HG03135 (cell line): ENCODE measurements around the gene ABI3BP.

ENCODE experiments used
- ATAC-seq: cut with Tn5 transposase; IDR thresholded peaks from one replicate; pipeline ENCODE4 v1.9.1; 2021; ENCODE audit warnings: mild to moderate bottlenecking, moderate library complexity; ENCODE audit not compliant: unreplicated experiment

Gene ABI3BP

DNA sequence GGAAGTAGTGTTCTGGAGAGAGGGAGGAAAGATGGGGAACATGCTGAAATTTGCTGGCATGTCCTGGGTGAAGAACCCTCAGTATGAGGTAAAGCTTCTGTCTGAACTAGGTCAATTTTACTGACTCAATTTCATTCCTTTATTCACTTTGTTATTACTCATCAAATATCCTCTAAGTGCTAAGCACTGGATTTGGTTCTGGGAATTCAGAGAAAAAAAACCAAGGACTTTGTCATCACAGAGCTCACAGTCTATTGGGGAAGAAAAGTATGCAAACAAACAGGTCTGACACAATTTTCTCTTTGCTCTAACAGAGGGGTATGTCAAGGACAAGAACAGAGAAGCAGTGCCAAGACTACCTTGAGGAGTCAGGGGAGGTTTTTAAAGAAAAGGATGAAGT lies 215.9 kb downstream of the ABI3BP start:
- ATAC-seq = no peak

DNA sequence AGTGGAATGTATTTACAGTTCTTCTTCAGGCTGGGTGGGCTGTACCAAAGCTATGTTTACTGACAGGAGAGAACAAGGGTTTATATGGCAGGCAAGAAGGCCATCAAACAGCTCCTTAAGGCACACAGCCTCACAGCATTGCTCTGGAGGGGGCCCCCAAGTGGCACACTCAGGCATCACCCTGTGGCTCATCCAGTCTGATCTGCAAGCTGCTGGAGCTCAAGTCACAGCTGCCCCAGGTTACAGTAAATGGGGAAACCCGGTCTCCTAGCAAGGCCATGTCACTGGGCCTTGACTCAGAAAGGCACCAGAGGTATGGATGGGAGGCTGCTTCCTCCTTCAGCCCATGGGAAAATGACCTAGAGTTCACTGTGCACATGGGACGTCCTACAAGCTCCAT lies 216.5 kb downstream of the ABI3BP start:
- ATAC-seq = no peak

DNA sequence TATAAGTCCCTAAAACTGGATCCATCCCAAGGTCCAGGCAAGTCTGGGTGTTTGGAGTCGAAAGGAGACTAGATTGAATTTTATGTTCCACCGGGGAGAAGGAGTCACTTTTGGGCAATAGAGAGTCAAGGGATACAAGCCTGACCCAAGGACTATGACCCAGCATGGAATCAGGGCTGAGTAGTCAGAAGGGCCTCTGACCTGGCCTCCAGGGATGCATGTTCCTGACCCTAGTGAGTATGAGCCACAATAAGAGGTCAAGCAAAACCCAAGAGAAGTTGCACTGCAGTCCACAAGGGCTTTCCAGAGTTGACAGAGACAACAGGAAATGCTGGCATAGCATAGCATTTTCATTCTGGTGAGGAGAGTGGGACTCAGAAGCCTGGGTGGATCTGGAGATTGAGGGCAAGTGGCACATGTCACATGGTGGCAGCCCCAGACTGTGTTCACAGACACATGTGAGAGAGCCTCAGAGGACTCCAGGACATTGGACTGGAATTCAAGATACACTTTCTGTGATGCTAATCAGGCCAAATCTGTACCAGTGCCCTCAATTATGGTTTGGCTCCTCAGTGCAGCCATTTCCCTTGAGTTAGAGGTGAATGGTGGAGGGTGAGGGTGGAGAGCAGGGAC lies 217.0 kb downstream of the ABI3BP start:
- no peak for ATAC-seq

DNA sequence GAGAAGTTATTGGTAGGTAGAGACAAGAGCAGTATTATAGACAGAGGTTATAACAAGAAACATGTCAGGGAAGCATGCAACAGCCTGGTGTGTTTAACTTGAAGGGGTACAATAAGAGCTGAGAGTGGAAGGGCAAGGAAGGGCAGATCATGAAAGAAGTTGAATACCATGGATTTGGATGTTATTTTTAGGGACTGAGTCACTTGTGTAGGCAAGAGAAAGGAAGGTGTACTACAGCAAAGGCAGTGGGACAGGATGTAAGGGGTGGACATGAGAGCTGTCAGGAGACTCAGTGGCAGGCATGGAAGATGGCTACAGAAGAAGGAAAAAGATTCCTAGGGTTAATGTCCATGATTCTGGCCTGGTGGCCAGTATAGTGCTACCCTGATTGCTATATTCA lies 217.6 kb downstream of the ABI3BP start:
- ATAC-seq = no peak

DNA sequence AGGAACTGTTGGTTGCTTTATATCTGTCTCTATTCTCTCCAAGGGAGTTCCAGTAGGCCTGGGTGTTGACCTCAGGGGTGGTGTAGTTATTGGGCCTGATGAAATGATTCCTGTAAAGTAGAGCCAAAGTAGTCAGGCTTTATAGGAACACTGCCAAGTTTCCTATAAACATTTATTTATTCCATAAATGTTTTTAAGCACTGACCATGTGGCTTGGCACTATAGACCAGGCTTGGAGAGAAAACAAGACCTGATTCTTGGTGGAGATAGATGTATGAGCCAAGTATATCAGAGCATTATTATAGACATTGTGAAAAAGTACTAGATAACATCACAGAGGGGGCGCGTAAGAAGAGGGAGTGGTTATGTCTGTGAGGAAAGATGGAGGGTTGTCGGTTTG lies 218.0 kb downstream of the ABI3BP start:
- ATAC-seq = no peak

DNA sequence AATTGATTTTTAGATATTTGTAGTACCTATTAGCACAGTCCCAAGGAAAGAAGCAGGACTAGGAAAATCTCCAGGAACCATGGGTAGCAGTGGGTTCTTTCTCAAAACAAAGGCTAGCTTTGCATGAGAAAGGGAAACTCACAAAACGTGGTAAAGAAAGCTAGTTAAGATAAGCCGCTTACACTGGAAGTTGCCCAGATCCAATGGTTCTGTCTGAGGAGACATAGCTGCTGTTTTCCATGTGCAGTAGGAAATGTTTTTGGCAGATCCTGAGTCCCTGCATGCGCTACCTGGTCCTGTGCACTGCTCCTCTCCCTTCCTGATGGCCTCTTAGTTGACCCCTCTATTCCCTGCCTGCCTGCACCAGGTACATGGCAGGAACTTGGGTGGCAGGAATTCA lies 223.5 kb downstream of the ABI3BP start:
- no peak for ATAC-seq

DNA sequence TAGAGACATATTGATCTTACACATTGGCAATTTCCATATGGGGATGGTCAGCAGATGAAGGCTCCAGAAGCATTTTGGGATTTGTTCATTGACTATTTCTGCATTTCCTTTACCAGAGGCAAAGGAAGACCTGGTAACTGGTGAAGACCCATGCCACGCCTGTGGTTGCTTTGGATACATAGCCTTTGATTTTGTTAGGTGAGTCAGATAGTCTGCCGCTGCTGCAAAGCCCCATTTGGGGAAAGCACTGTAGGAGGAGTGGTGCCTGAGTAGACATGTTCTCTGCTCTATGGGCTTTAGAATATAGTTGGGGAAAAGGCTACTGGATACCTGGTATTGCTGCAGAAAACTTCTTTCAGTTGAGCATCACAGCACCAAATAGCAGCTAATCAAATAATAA lies 227.2 kb downstream of the ABI3BP start:
- ATAC-seq = no peak

DNA sequence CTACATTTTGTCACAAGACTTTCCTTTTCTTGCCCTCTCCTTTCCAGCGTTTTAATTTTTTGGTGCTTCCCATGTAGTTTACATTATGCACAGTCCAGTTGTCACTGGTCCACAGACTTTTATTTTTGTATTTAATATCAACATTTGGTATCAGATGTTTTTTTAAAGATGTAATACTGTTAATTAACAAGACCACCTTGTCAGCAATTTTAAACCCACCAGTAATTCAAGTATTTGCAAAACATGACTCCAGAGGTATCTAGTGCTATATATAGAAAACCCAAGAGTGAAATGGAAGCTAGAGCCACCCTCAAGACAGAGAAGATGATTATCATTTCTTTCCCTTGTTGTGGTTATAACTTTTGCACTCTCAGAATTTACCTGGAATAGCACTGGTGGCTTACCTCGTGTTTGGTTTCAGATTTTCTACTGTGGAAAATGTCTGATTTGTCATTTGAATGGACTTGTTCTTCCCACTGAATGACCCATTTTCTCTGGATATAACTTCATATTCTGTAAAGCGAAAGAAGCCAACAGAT lies 227.7 kb downstream of the ABI3BP start:
- no peak for ATAC-seq

DNA sequence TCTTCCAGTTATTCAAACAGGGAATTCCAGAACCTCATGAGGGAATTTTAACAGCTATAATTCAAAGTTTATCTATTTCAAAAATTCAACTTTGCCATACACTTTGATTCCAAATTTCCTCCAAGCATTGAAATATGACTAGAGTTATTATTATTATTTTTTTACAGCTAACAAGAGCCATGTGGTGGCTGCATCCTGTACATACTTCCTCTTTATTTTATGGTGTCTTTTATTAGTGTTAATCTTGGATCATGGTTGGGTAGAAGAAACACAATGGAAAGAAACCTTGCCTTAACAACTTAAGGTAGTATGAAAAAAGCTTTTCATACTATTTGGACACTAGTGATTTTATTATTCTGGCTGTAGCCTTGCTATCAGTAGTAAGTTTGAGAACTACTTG lies 231.3 kb downstream of the ABI3BP start:
- ATAC-seq = no peak

DNA sequence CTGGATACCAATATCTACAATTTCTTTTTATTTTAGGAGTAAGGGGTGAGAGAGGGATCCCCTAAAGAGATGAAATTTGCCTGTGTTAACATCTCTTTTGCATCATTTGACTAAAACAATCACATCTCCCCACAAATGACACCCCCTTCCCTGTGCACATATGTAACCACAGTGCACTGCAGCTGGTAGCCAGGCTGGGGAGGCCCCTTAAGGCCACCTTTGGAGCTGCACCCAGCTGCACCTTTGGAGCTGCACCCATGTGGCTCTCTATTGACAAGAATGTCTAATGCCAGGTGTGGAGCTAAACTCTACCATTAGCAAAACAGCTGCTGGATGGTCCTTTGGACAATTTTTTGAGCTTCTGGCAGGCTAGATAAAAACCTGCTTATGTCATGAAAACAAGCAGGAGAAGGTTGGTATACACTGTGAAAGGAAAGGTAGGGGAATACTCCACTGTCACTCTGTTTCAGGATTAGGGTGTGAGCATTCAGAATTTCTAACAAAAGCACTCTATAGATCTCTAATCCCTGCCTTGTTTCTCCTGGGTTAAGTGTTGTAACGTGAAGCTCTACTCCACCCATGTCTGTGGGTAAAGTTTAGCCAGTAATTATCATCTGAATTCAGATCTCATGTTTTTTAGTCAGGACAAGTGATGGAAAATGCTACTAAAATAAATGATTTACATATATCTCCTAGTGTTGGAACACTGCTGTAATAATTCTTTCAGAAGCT lies 231.8 kb downstream of the ABI3BP start:
- peak; percentile 78 for ATAC-seq

DNA sequence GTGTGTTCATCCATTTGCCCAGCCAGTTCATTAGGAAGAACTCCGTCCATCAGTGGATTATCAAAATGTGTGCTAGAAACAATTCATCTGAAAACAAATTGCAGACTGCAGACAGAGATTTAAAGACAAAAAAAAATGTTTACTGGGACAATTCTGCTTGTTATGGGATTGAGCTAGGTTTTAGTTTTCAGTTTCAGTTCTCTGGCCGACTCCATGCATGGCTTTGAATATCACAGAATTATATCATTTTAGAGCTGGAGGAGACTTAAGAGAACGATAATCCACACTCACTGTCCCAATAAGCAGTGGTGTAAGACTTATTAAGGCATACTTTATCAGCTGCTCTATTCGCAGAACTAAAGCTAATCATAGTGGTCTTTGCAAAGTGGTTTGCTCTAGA lies 232.8 kb downstream of the ABI3BP start:
- ATAC-seq = no peak

DNA sequence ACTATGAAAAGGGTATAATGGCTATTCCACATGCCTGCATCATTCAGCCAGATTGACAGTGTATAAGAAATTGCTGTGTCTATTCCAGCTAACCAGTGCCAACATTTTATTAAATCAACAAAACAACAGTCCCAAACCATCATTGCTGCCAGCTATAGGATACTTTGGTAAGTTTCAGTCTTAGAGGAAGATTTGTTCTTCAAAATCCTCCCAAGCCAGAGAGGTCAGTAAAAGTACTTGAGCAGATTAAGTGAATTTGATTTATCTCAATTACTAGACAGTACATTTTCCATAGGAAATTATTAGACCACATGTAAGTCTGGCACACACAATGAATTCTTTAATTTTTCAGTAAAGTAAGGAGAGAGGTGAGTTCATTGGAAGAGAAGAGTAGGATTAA lies 233.3 kb downstream of the ABI3BP start:
- ATAC-seq = no peak

DNA sequence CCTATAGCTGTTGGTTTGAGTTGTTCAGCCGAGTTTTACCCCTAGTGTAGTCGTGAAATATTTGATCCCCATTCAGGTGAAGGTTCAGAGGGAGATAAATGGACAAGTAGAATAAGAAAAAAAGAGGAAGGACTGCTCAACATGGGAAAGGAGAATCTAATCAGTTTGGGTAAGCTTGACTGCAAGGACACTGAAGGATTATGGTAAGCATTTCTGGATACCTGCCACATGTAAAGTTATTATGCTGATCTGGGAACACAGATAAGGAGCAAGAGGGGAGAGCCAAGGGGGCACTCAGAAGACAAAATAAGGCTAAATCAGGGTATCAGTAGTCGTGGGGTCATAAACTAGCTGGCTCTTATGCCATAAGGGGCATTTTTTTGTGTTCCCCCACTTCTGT lies 234.1 kb downstream of the ABI3BP start:
- no peak for ATAC-seq

DNA sequence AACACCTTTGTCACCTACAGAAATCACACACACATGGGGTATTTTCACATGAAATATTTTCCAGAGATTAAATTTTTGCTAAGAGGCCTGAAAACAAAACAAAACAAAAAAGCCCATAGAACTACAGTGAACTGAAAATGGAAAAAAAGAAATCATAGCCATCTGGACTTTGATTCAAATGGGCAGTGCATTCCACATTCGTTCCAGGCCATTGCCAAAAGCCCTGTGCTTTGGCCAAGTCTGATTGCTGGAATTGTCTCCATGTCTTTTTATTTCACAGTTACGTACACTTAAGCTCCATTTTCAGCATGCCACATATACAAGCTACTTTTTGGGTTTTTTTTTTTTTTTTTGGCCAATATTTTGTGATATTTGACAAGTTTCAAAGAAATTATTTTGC lies 236.8 kb downstream of the ABI3BP start:
- no peak for ATAC-seq

DNA sequence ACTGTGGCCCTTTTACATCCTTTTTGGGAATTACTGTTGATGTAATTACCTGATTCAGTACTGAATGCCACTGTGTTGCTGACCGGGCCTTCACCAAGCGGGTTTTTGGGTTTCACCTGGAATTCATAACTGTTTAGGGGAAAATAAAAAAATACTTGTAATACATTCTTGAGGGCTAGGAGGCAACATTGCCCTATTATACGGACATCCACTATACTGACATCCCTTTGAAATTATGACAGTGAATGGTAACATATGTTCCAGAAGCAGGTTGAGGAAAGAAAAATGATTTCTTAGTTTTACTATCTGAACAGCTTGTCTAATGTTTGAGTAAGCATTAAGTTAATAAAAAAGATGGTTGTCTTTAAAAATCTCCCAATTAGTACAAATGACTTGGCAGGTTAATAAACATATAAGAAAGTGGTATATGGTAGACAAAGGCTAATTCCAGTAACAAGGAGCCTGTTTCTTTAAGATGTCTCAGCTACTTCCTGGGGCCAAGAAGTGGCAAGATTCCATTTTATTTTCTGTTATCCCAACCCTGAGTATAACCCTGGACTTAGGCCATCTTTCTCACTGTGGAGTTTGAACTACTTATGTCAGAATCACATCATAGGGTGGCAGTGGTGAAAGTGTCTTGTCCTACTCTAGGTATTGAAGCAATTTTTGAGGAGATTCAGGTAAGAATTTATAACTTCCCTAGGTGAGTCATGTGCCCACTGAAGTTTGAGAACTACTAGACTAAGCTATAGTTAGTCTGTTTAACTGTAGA lies 238.5 kb downstream of the ABI3BP start:
- no peak for ATAC-seq

DNA sequence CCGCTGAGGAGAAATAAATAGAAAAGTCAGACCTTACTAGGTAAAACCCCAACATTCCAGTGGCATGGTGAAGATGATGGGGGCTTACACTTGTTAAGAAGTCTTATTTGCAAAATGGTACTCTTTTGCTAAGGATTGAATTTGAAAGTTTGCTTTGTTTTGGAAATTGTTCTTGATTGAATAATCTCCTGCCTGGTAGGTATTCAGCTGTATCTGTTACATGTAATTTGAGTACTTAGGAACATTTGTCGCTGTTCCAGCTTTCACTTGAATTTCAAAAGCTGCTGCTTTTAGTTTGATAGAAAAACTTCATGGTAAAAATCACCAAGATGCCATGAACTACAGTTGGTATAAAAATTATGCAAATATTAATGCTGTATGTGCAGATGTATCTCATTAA lies 239.4 kb downstream of the ABI3BP start:
- ATAC-seq = no peak

DNA sequence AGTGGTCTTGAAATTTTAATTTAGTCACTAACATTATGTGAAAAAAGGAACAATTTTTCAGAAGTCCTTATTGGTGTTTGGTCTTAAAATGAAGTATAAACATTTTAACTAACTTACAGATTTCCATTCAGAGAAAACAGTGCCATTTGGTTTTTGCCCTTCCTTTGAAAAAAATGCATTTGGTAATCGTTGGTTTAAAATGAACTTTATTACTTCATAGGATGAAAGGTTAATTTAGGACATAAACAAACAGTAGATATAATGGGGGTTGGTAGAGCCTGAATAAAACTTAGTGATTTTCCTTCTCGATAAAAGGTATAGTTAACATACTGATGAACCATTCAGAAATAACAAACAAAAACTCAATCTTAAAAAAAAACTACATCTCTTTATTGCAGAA lies 244.3 kb downstream of the ABI3BP start:
- ATAC-seq = no peak

DNA sequence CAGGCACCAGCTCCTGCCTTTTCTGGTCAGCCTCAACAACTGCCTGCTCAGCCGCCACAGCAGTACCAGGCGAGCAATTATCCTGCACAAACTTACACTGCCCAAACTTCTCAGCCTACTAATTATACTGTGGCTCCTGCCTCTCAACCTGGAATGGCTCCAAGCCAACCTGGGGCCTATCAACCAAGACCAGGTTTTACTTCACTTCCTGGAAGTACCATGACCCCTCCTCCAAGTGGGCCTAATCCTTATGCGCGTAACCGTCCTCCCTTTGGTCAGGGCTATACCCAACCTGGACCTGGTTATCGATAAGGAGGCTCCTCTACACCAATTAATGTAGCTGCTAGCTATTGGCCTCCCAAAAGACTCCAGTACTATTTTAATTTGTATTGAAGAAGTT lies 245.0 kb downstream of the ABI3BP start:
- ATAC-seq = no peak

DNA sequence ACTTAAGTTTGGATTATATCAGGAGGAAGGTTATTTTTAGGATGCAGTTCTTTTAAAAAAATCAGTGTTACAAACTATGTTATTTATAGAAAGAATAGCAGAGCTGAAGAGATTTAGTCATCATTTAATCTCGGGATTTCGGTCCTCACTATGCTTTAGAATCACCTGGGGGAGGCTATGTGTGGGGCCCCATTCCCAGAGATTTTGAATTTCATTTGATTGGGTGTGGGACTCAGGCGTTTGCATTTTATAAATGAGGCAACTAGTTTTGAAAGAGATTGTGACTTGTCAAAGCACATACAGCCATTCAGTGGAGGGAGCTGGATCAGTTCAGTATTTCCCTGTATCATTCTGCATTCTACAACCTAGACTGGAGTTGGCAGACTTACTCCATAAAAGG lies 247.1 kb downstream of the ABI3BP start:
- no peak for ATAC-seq

DNA sequence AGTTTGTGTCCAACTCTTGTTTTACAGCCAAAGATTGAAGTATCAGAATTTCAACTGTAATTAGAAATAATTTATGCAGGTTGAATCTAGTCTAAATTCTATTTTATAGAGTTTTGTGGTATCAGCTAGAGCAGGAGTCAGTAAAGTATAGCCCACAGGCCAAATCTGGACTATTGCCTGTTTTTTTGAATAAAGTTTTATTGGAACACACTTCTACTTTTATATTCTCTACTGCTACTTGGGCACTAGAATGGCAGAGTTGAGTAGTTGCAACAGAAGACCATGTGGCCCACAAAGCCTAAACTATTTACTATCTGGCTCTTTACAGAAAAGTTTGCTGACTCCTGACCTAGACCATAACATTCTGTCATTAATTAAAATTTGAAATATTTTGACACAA lies 247.6 kb downstream of the ABI3BP start:
- ATAC-seq = no peak

DNA sequence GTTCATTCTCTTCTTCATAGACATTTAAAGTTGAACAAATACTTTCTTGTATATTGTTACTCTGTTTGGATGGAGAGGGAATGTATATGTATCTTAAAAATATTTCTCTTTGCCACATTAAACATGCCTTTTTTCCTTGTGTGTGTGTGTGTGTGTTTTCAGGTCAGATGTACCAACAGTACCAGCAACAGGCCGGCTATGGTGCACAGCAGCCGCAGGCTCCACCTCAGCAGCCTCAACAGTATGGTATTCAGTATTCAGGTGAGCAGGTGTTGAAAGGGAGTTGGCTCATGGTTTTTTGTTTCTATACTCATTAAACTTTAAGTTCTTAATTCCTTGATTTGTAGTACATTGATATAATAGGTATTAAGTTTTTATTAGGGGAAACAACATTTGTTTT lies 248.6 kb downstream of the ABI3BP start:
- no peak for ATAC-seq

DNA sequence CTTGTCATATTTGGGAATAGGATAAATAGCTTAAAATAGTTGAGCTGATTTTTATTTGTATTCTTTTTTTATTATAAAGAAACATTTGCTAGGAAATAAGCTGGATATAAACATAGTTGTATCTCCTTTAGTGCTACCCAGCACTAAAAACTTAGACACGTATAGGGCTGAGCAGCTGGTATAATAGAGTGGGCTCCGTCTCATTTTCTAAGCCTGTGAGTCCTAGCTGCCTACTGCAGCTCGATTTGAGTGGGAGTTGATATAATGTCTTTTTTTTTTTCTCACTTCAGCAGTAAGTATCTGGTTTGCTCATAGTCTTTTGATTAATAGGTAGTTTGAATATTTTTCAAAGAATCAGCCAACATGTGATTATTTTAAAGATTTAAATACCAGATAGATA lies 249.7 kb downstream of the ABI3BP start:
- ATAC-seq = no peak
